OCI-LY3 (cell line): ENCODE data around the gene CYSTM1.

Experiments used
- H2AFZ ChIP-seq: fragments of 200-600, 300-600 bp; shearing (Covaris generic); 2 replicates; pipeline ENCODE4 v1.6.0; 2014; ENCODE audit warnings: antibody characterized with exemption, low read depth, low read length
- H3K27ac ChIP-seq: fragments of 200-600, 300-600 bp; sonication (generic); 2 replicates; pipeline ENCODE4 v1.5.1; 2014; ENCODE audit warnings: mild to moderate bottlenecking, low read length, moderate library complexity, mixed read lengths
- H3K27me3 ChIP-seq: fragments of 200-600, 300-600 bp; sonication (generic); 2 replicates; pipeline ENCODE4 v1.6.1; 2014; ENCODE audit warnings: low read depth, low read length, mixed read lengths
- H3K36me3 ChIP-seq: fragments of 200-600, 300-600 bp; sonication (generic); replicated peaks from 2 replicates; pipeline ENCODE3; 2014; ENCODE audit warnings: low read depth, low read length, mixed read lengths
- H3K4me1 ChIP-seq: fragments of 300-600, 200-600 bp; sonication (generic); 2 replicates; pipeline ENCODE4 v1.6.1; 2014; ENCODE audit warnings: low read length, mixed read lengths
- H3K4me2 ChIP-seq: fragments of 200-600, 300-600 bp; sonication (generic); 2 replicates; pipeline ENCODE4 v1.6.1; 2014; ENCODE audit warnings: low read length, mixed read lengths
- H3K4me3 ChIP-seq: fragments of 300-600, 200-600 bp; sonication (generic); 2 replicates; pipeline ENCODE4 v1.5.1; 2014; ENCODE audit warnings: antibody characterized with exemption, mild to moderate bottlenecking, low read length, moderate library complexity
- H3K79me2 ChIP-seq: fragments of 300-600, 200-600 bp; shearing (Covaris generic); 2 replicates; pipeline ENCODE4 v1.6.1; 2014; ENCODE audit warnings: mild to moderate bottlenecking, low read length, mixed read lengths
- H3K9ac ChIP-seq: fragments of 300-600, 200-600 bp; shearing (Covaris generic); 2 replicates; pipeline ENCODE4 v1.6.0; 2014; ENCODE audit warnings: mild to moderate bottlenecking, low read length, moderate library complexity
- H3K9me3 ChIP-seq: fragments of 200-600, 300-600 bp; shearing (Covaris generic); 2 replicates; pipeline ENCODE4 v1.6.1; 2014; ENCODE audit warnings: low read length, mixed read lengths; ENCODE audit not compliant: insufficient read depth
- H4K20me1 ChIP-seq: fragments of 200-600, 300-600 bp; sonication (generic); 2 replicates; pipeline ENCODE4 v1.6.1; 2016; ENCODE audit warnings: low read length, mixed read lengths; ENCODE audit not compliant: insufficient read depth
- EZH2phosphoT487 ChIP-seq: fragments of 200-600 bp; shearing (Covaris generic); IDR thresholded peaks from 2 replicates; pipeline ENCODE4 v1.6.1; 2018; ENCODE audit warnings: antibody characterized with exemption, mixed run types, low read depth
- TF ChIP-seq, protein P1 (sequence below): fragments of 200-600, 300-600 bp; sonication (generic); IDR thresholded peaks from 2 replicates; pipeline ENCODE4 v1.5.1; 2014; ENCODE audit warnings: antibody characterized with exemption, low read length, low read depth

The CYSTM1 gene

DNA sequence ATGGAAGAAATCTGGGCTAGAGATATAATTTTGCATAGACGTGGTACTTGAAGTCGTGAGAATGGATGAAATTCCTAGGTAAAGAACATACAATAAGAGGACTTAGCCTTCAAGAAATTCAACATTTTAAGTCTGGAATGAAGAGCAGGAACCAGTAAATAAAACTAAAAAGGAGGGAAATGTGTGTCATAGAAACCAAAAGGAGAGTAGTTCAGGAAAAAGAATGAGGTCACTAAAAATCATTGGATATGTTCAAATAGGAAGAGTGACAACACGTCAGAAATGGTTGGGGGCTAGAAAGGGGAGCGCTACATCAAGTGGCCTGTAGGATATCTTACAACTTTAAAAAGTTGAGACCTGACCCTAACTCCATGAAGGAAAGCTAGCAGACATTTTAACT lies 83.9 kb downstream of the CYSTM1 start:
- H3K27ac ChIP-seq: no peak overlapping the region
- H2AFZ ChIP-seq: no peak overlapping the region
- H3K36me3 ChIP-seq: no peaks in the 10 kb centered on the region
- no peak overlapping the region for H3K4me3 ChIP-seq
- H3K27me3 ChIP-seq: no peaks in the 10 kb centered on the region
- H3K79me2 ChIP-seq: no peaks in the 10 kb centered on the region
- H3K9me3 ChIP-seq: no peaks in the 10 kb centered on the region
- TF ChIP-seq, protein P1, sequence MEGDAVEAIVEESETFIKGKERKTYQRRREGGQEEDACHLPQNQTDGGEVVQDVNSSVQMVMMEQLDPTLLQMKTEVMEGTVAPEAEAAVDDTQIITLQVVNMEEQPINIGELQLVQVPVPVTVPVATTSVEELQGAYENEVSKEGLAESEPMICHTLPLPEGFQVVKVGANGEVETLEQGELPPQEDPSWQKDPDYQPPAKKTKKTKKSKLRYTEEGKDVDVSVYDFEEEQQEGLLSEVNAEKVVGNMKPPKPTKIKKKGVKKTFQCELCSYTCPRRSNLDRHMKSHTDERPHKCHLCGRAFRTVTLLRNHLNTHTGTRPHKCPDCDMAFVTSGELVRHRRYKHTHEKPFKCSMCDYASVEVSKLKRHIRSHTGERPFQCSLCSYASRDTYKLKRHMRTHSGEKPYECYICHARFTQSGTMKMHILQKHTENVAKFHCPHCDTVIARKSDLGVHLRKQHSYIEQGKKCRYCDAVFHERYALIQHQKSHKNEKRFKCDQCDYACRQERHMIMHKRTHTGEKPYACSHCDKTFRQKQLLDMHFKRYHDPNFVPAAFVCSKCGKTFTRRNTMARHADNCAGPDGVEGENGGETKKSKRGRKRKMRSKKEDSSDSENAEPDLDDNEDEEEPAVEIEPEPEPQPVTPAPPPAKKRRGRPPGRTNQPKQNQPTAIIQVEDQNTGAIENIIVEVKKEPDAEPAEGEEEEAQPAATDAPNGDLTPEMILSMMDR: no peak
- no peak for TF ChIP-seq EZH2phosphoT487
- no peak overlapping the region for H3K4me2 ChIP-seq
- no peak overlapping the region for H3K9ac ChIP-seq
- H3K4me1 ChIP-seq: no peaks in the 10 kb centered on the region
- H4K20me1 ChIP-seq: no peaks in the 10 kb centered on the region; the same call in 1 of the 2 replicates

DNA sequence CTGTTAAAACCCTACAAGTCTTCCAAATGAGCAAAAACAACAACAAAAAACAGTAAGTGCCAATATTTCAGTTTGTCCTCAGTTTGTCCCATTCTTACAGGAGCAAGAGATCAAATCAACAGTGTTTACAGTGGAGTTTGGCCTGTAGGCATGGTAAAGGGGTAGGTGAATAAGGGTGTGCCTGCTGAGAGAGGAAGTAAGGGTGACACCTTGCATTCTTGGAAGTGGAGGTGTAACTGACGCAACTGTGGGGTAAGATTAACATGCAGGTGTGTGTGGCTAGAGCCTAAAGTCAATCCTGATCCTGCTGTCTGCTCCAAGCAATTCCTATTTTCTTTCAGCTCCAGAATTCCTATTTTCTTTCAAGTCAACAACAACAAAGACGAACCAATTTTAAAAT lies 84.5 kb downstream of the CYSTM1 start:
- Histone ChIP-seq H3K27ac (no peak overlapping the region), H3K4me2 (no peak overlapping the region), H3K27me3 (no peaks in the 10 kb centered on the region), H3K9me3 (no peaks in the 10 kb centered on the region), H4K20me1 (no peaks in the 10 kb centered on the region; the same call in 1 of the 2 replicates), H3K4me3 (no peak overlapping the region), H3K36me3 (no peaks in the 10 kb centered on the region), H3K4me1 (no peaks in the 10 kb centered on the region), H3K79me2 (no peaks in the 10 kb centered on the region), H3K9ac (no peak overlapping the region), H2AFZ (no peak overlapping the region)
- TF ChIP-seq EZH2phosphoT487: no peak
- TF ChIP-seq, protein P1: no peak

DNA sequence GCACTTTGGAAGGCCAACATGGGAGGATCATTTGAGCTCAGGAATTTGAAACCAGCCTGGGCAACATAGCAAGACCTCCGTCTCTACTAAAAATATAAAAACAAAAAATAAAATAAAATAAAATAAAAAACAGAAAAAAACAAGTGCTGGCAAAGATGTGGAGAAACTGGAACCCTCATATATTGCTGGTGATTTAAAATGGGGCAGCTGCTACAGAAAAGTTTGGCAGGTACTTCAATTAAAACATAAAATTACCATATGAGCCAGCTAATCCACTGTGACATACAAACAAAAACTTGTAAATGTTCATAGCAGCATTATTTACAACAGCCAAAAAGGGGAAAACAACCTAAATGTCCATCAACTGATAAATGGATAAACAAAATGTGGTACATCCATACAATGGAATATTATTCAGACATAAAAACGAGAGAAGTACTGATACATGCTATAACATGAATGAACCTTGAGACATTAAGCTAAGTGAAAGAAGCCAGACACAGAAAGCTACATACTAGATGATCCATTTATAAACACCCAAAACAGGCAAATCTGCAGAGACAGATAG lies 85.2 kb downstream of the CYSTM1 start:
- no peaks in the 10 kb centered on the region for H3K79me2 ChIP-seq
- H3K36me3 ChIP-seq: no peaks in the 10 kb centered on the region
- no peaks in the 10 kb centered on the region for H3K9me3 ChIP-seq
- H3K9ac ChIP-seq: no peak overlapping the region
- H3K27me3 ChIP-seq: no peaks in the 10 kb centered on the region
- H2AFZ ChIP-seq: no peak overlapping the region
- H3K4me1 ChIP-seq: no peaks in the 10 kb centered on the region
- H3K4me3 ChIP-seq: no peak overlapping the region
- no peak overlapping the region for H3K4me2 ChIP-seq
- no peak for TF ChIP-seq EZH2phosphoT487
- TF ChIP-seq, protein P1: no peak
- no peaks in the 10 kb centered on the region; the same call in 1 of the 2 replicates for H4K20me1 ChIP-seq
- H3K27ac ChIP-seq: no peak overlapping the region

DNA sequence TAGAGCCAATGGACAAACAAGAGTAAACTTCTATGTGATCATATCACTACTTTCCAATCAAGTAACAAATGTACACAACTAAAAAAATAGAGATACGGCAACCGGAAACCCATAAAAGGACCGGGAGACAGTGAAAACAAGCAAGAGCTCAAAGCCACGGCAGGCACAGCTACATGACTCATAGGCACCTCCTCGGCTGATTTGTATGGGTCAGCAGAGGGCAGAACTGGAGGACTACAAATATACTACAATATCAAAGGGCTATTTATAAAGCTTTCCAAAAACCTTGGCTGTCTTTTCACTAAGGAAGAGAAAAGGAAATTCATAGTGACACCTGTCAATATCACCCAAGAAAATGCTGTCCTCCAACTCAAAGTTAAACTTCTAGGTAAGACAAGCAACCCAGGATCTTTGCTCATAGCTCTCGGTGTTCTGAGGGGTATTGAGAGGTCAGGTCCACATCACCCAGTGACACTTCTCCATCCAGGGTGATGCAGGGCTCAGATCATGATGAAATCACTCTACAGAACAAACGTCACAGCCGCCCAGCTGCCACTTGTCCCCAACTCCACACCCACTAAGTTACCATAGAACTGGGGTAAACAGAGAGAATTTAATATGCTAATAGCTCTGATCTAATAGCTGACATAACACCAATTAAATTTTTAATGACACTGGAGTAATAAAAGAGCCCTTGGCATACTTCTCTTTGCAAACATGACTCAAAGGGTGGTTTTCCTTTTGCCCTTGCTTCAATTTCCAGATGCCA lies 86.6 kb downstream of the CYSTM1 start:
- H3K79me2 ChIP-seq: 0 out of 2 replicates have a peak, but pooled peaks cover 5% of the 10 kb centered on the region

More for the DNA sequence above, 86.6 kb downstream of the CYSTM1 start:
- Histone ChIP-seq H3K27ac (no peak overlapping the region), H2AFZ (no peak overlapping the region), H3K9me3 (no peaks in the 10 kb centered on the region), H3K9ac (no peak overlapping the region), H4K20me1 (peaks cover 6% of the 10 kb centered on the region), H3K4me3 (no peak overlapping the region), H3K27me3 (no peaks in the 10 kb centered on the region), H3K4me1 (peaks cover 5% of the 10 kb centered on the region; the same call in 1 of the 2 replicates), H3K36me3 (no peaks in the 10 kb centered on the region), H3K4me2 (no peak overlapping the region)
- no peak for TF ChIP-seq EZH2phosphoT487
- TF ChIP-seq, protein P1: no peak
